GM18867 (cell line): ENCODE data around the gene HSPA14.
"Not testable (repeated sequence)": the region's sequence is repeated elsewhere in the genome, so short reads cannot be mapped to it uniquely, and the experiment has no call there.

ENCODE experiments used
- ATAC-seq: cut with Tn5 transposase; IDR thresholded peaks from one replicate; pipeline ENCODE4 v1.9.1; 2021; ENCODE audit warnings: mild to moderate bottlenecking, moderate library complexity; ENCODE audit not compliant: unreplicated experiment

The HSPA14 gene

DNA sequence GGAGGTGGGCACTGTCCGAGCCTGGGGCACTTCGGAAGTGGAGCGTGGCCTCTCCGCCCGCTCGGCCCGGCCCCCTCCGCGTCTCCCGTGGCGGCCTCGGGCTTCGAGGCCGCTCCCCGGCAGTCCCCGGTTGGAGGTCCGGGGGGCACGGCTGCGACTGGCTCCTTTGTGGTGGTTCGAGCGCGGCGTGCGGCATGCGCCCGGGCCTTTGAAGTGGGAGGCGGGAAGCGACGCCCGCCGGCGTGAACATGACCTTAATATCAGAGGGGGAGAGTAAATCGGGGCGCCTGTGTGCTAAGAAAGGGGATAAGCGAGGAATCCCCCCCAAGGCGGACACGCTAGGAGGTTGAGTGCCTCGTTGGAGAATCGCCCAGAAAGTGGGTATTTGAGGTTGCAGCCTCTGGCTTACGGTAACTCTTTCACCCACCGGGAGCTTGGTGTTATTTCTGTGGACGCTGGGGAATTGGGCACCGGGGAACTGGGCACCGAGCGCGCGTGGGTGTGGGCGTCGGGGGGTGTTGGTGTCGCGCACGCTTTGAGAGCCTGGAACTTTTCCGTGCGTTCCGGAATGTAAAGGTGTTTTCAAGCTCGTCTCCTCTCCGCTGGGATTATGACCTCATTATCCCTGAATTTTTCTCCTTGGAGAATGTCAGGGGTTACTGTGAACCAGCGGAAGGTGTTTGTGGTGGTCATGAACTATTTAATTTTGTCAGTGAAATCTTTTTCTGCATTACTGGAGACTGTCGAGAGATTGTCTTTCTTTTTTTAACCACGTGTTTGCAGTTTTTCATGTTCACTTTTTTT is 41.2 kb downstream of the HSPA14 start:
- ATAC-seq, result peak; percentile 19

DNA sequence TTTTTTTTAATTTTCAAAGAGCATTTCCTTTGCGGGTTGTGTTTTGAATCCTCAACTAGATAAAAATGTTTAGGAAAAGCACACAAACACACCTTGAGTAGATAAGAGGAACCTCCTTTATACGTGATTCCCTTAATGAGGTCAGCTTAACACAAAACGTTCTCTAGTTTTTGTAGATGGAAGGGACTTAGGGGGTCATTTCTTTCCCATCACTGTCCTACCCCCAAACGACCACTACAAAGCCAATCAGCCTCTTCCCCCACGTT is 41.8 kb downstream of the HSPA14 start:
- ATAC-seq, result no peak

DNA sequence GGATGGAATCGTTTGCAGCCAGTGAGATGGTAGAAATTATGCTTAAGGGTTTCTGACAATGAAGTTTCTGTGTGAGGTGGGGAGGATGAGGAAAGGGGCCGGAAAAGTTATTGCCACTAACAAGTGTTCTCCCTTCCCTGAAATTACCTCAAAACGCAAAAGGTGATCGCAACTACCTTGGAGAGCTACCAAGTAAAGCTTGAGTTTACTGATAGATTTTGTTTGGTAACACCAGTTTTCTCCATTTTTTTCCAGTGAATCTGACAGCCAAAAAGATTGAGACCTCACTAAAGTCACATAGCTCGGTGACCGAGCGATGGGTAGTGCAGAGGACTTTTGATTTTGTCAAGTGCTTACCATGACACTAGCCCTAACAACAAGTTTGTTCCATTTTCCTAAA is 42.1 kb downstream of the HSPA14 start:
- ATAC-seq, result no peak

DNA sequence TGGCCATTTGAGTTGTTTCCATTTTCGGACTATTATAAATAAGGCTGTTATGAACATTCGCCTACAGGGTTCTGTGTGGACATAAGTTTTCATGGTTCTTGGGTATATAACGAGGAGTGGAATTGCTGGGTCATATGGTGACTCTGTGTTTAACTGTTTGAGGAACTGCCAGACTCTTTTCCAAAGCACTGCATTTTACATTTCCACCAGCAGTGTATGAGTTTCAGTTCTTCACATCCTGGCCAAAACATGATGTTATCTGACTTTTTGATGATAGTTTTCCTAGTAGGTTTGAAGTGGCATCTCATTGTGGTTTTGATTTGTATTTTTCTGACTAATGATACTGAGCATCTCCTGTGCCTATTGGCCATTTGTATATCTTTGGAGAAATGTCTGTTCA is 46.0 kb downstream of the HSPA14 start:
- no peak for ATAC-seq

DNA sequence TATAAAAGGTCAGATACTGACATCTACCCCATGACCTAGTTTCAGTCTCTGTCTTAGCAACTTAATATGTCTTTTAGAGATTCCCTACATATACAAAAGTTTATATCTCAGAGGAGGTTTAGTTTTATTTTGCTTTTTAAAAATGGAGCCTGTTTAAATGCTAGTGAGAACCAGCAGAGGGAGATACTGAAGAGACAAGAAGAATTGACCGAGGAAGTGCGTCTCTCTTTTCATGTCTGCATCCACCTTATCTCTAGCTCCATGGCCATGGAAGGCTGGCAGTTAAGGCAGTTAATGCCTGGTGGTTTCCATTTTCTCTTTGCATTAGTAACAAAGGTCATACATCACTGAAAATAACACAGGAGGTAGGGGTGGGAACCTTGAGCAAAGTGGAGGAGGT is 51.2 kb downstream of the HSPA14 start:
- ATAC-seq, result no peak

DNA sequence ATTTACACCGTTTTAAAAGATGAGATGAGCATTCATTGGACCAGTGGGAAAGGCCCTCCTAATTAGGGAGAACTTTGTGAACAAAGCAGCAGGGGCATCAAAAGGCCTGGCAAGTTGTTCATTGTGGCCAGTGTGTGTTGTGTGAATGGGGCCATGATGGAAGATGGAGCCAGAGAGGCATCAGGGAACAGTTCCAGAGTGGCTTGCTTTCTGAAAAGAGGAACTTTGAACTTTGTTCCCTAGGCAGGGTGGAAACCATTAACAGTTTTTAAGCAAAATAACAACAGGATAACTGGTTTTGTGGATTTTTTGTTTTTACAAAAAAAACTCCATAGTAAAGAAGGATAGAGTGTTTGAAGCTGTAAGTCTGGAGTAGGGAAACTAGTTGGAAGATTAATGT is 53.0 kb downstream of the HSPA14 start:
- no peak for ATAC-seq

DNA sequence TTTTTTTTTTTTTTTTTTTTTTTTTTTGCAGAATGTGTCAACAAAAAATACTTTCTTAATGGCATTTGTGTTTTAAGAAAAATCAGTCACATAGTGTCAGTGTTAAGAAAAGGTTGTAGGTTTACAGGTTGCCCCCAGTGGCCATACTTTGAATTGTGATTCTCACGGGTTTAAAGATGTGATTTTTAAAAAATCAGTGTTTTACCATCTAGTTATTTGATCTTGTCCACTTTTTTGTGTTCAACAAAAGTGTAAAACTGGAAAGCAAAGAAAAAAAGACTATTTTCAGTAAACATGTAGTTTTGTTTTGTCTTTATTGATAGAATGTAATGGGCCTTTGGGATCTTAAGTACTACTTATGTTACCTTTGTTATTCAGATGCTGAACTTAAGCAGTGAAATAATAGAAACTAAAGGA is 66.2 kb downstream of the HSPA14 start:
- peak; percentile 54 for ATAC-seq

DNA sequence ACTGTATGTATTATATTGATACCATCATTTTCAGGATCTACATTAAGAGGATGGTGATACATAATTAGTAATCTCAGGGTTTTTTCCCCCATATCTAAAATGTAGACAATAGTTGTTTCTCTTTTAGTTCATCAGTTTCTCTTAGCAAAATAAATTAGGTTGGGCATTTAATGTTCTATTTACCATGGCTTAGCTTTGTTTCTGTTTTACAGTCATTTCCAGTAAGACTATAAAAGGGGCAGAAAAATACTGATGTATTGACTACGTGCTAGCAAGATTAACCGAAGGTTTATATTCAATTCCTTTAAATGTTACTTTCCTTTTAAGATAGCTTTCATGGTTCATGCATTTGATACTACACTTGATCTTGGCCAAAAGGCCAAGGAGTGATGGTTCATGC is 66.8 kb downstream of the HSPA14 start:
- ATAC-seq, result no peak

DNA sequence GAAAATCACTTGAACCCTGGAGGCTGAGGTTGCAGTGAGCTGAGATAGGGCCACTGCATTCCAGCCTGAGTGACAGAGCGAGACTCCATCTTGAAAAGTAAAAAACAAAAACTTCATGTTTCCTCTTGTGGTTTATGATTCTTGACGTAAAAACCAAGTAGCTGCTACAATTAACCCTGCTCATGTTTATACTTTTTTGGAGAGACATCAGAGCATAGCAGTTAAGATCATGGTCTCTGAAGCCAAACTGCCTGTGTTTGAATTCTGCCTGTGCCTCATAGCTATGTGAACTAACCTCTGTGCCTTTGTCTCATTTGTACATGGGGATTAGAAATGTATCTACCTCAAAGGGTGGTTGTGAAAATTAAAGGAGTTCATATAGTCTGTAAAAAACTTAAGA is 67.8 kb downstream of the HSPA14 start:
- ATAC-seq, result no peak

DNA sequence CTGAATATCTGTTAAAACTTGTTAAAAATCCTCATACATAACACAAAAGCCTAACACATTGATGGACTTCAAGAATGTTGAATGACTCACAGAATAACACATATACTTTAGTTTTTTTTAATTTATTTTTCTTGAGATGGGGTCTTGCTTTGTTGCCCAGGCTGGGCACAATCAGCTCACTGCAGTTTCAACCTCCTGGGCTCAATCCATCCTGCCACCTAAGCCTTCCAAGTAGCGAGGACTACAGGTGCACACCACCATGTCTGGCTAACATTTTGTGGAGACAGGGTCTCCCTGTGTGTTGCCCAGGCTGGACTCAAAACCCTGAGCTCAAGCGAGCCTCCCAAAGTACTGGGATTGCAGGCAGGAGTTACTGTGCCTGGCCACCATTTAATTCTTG is 68.7 kb downstream of the HSPA14 start:
- no peak for ATAC-seq

DNA sequence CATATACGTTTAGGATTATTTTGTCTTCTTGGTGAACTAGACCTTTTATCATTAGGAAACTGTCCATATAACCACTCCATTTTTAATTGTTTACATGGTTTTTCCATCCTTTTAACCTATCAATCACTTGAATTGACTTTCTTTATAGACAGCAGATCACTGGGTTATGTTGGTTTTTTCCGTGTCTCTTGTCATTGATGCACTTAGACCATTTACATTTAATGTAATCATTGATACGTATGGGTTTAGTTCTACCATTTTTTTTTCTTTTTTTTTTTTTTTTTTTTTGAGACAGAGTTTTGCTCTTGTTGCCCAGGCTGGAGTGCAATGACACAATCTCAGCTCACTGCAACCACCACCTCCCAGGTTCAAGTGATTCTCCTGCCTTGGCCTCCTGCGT is 69.5 kb downstream of the HSPA14 start:
- ATAC-seq, result not testable (repeated sequence)

DNA sequence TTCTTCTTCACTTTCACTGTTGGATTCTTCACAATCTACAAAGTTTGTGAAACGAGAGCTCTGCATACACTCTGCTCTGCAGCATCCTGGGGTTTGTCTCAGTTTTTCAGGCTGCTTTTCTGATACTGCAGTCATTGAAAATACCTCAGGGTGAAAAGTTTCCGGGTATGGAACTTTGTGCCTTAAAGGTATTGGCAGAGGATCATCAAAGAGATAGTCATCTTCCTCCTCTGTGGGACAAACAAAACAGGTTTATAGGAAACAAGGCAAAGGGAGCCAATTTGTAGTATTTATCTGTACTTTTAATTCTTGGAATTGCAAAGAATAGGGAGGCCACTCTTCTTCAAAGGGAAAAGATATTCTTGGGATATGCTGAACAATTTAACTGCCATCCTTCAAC is 71.0 kb downstream of the HSPA14 start:
- no peak for ATAC-seq

DNA sequence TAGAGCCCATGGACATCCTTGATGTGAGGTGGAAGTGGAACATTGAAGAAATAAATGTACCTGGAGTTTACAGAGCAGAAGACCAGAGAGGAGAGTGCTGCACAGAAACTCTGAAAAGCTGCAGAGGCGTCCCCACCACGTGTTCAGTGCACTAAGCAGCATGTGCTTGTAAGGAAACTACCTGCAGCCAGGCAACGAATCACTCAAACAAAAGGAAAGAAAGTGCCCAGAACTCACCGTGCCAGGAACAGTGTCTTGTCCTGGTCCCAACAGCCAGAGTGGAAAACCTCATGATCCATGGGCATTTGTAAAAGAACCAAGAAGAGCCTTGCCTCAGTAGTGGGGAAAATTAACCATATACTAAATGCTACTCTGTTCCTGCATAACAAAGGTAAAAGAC is 72.8 kb downstream of the HSPA14 start:
- ATAC-seq, result no peak

DNA sequence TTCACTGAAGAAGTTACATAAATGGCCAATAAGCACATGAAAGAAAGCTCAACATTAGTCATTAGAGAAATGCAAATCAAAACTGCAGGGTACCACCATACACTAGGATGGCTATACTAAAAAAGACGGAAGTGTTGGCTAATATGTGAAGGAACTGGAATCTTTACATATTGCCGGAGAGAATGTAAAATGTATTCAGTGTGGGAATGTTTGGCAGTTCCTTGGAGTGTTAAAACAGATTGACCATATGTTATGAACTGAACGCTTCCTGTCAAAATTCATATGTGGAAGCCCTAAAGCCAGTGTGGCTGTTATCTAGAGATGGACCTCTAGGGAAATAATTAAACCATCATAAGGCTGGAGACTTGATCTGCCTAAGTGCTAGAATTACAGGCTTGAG is 73.7 kb downstream of the HSPA14 start:
- no peak for ATAC-seq

DNA sequence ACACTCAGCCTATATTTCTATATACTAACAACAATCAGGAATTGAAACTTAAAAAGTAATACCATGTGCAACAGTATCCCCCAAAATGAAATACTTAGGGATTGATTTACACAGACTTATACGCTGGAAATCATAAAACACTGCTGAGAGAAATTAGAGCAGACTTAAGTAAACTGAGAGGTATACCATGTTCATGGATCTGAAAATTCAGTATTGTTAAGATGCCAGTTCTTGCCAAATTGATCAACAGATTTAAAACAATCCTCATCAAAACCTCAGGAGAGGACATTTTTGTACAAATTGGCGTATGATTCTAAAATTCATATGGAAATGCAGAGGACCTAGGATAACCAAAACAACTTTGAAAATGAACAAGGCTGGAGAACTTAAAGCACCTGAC is 78.5 kb downstream of the HSPA14 start:
- no peak for ATAC-seq

DNA sequence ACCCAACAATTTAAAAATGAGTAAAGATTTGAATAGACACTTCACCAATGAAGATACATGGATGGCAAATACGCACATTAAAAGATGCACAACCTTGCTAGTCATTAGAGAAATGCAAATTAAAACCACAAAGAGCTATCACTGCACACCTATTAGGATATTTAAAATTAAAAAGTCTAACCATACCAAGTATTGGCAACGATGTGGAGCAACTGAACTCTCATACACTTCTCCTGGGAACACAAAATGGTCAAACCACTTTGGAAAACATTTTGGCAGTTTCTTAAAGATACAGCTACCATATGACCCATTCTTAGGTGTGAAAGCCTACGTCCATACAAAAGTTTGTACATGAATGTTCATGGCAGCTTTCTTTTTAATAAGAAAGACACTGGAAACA is 79.7 kb downstream of the HSPA14 start:
- ATAC-seq, result no peak

DNA sequence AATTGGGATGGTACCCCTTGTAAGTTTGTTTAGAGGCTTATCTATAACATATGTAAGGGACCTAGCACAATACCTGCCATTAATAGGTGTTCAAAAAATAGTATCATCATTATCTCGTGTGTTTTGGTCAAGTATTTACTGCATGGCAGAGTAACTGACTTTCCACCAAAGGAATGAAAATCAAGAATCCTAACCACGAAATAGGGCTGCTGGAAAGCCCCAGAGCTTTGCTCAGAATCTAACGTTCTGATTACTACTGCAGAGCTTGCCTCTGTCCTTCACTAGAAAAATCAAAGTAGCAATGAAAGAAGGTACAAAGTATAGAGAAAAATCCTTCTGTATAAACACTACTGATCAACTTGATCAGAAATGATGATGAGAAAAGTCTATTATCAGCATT is 80.9 kb downstream of the HSPA14 start:
- no peak for ATAC-seq
